ENCODE results near the gene ATP6AP1.

The ATP6AP1 gene

DNA sequence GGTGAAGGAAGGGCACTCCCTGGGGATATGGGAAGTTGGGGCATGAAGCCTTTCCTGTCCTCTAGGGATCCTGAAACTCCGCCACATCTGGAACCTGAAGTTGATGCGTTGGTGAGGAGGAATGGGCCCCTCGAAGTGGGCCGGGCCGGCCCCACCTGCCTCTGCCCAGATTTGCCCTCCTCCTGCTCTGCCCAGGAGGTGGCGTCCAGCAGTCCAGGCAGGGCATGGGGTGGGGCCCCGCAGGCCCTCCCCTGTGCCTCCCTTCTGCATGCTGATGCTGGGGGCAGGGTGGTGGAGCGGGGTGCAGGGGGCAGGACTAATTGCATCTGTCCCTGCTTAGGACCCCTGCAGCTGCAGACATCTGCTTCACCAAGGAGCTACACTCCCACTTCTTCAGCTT is 15.3 kb upstream of the ATP6AP1 start:
- Histone ChIP-seq H3K9ac (ENCODE audit: low read length) (no peak overlapping the region), H3K27ac (ENCODE audit: low read depth, low read length) (no peak overlapping the region), H3K4me3 (ENCODE audit: low read depth, low read length) (no peak overlapping the region), H3K27me3 (ENCODE audit: control insufficient read depth, insufficient read depth, low read length) (no peaks in the 10 kb centered on the region), H3K4me1 (ENCODE audit: control insufficient read depth, insufficient read depth, low read length) (peaks cover 13% of the 10 kb centered on the region), H3K36me3 (ENCODE audit: control insufficient read depth, insufficient read depth, low read length) (peaks cover 16% of the 10 kb centered on the region; the same call in 1 of the 2 replicates), H3K9me3 (ENCODE audit: control insufficient read depth, insufficient read depth, low read depth, low read length) (peaks cover 11% of the 10 kb centered on the region; the same call in 1 of the 2 replicates)

DNA sequence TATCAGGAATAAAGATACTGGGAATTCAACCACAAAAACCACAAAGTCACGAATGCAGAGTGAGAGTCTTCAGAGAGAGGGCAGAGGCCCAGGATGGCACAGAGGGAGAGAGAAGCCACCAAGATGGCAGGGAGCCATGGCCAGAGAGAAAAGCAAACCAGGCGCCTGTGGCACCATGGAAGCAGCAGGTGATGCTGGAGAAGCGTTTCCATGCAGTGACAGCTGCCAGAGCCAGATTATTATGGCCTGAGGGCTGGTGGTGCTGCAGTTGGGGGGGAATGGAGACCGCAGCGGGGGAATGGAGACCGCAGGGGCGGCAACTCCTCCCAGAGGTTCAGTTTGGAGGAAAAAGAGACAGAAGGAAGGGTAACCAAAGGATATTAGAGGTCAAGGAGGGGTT is 11.3 kb upstream of the ATP6AP1 start:
- peaks cover 28% of the 10 kb centered on the region; the same call in 1 of the 2 replicates for H3K36me3 ChIP-seq (ENCODE audit: control insufficient read depth, insufficient read depth, low read length)
- H3K9me3 ChIP-seq (ENCODE audit: control insufficient read depth, insufficient read depth, low read depth, low read length) = peaks cover 16% of the 10 kb centered on the region; the same call in 1 of the 2 replicates
- H3K27ac ChIP-seq (ENCODE audit: low read depth, low read length) = no peak overlapping the region
- no peak overlapping the region for H3K4me3 ChIP-seq (ENCODE audit: low read depth, low read length)
- no peaks in the 10 kb centered on the region for H3K4me1 ChIP-seq (ENCODE audit: control insufficient read depth, insufficient read depth, low read length)
- H3K9ac ChIP-seq (ENCODE audit: low read length) = no peak overlapping the region
- no peaks in the 10 kb centered on the region for H3K27me3 ChIP-seq (ENCODE audit: control insufficient read depth, insufficient read depth, low read length)

DNA sequence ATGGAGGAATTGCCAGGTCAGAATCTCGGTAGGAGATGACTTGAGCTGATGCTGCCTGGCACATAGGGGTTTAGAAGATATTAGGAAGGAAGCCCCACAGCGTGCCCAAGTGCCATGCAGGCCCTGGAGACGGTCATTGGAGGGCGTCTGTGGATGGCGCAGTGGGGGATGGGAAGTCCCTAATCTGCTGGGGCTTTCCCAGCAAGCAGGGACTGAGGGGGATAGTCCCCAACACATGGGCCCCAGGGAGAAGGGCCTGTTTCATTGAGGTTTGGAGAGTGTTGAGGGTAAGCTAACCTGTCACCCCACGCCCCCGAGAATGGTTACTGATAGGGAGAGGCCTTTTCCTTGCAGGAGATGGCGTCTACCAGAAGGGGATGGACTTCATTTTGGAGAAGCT is 9.3 kb upstream of the ATP6AP1 start:
- no peak overlapping the region for H3K9ac ChIP-seq (ENCODE audit: low read length)
- no peaks in the 10 kb centered on the region for H3K4me1 ChIP-seq (ENCODE audit: control insufficient read depth, insufficient read depth, low read length)
- no peaks in the 10 kb centered on the region for H3K27me3 ChIP-seq (ENCODE audit: control insufficient read depth, insufficient read depth, low read length)
- H3K27ac ChIP-seq (ENCODE audit: low read depth, low read length) = no peak overlapping the region
- peaks cover 16% of the 10 kb centered on the region; the same call in 1 of the 2 replicates for H3K36me3 ChIP-seq (ENCODE audit: control insufficient read depth, insufficient read depth, low read length)
- H3K4me3 ChIP-seq (ENCODE audit: low read depth, low read length) = no peak overlapping the region
- H3K9me3 ChIP-seq (ENCODE audit: control insufficient read depth, insufficient read depth, low read depth, low read length) = peaks cover 8% of the 10 kb centered on the region; the same call in 1 of the 2 replicates

DNA sequence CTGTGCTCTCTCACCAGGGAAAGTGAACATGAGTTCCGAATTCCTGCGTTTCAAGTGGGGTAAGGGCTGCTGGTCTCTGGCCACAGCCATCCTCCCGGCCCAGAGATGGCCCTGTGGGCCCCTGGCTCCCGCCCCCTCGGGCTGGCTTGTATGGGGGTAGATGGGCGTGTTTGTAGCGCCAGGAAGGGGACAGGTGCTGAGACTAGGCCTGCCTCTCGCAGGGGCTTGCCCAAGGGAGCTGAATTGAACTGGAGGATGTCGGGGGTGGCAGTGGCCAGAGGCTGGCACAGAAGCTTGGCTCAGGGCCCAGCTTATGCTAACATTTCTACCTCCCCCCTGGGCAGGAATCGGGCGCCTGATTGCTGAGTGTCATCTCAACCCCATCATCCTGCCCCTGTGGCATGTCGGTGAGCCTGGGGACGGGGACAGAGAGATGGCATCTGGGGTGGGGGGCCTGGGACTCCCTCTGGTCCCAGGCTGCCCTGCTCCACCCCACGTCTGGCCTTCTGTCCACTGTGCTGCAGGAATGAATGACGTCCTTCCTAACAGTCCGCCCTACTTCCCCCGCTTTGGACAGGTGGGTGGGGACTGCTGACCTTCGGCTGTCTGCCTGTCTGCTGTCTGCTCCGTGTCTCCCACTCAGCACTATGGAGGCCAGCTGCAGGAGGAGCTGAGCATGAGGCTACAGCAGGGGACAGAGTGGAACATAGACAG is 8.6 kb upstream of the ATP6AP1 start:
- Histone ChIP-seq H3K36me3 (ENCODE audit: control insufficient read depth, insufficient read depth, low read length) (peaks cover 16% of the 10 kb centered on the region; the same call in 1 of the 2 replicates), H3K4me3 (ENCODE audit: low read depth, low read length) (no peak overlapping the region), H3K9me3 (ENCODE audit: control insufficient read depth, insufficient read depth, low read depth, low read length) (peaks cover 8% of the 10 kb centered on the region; the same call in 1 of the 2 replicates), H3K27me3 (ENCODE audit: control insufficient read depth, insufficient read depth, low read length) (no peaks in the 10 kb centered on the region), H3K4me1 (ENCODE audit: control insufficient read depth, insufficient read depth, low read length) (no peaks in the 10 kb centered on the region), H3K27ac (ENCODE audit: low read depth, low read length) (no peak overlapping the region), H3K9ac (ENCODE audit: low read length) (no peak overlapping the region)

DNA sequence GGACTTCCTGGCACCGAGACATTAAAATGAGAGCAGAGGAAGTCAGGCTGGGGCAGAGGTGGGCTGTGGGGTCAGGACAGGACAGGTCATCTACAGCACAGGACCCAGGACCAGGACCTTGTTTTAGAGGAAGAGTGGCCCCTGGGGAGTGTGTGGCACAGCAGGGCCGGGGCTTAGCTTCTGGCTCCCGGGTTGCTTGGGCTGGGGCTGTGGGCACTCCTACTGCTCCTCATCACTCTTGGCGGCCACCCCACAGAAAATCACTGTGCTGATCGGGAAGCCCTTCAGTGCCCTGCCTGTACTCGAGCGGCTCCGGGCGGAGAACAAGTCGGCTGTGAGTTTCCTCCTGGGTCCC is 8.1 kb upstream of the ATP6AP1 start:
- Histone ChIP-seq H3K4me3 (ENCODE audit: low read depth, low read length) (no peak overlapping the region), H3K9me3 (ENCODE audit: control insufficient read depth, insufficient read depth, low read depth, low read length) (peaks cover 8% of the 10 kb centered on the region; the same call in 1 of the 2 replicates), H3K4me1 (ENCODE audit: control insufficient read depth, insufficient read depth, low read length) (no peaks in the 10 kb centered on the region), H3K36me3 (ENCODE audit: control insufficient read depth, insufficient read depth, low read length) (peaks cover 13% of the 10 kb centered on the region; the same call in 1 of the 2 replicates), H3K27ac (ENCODE audit: low read depth, low read length) (no peak overlapping the region), H3K9ac (ENCODE audit: low read length) (no peak overlapping the region), H3K27me3 (ENCODE audit: control insufficient read depth, insufficient read depth, low read length) (no peaks in the 10 kb centered on the region)

DNA sequence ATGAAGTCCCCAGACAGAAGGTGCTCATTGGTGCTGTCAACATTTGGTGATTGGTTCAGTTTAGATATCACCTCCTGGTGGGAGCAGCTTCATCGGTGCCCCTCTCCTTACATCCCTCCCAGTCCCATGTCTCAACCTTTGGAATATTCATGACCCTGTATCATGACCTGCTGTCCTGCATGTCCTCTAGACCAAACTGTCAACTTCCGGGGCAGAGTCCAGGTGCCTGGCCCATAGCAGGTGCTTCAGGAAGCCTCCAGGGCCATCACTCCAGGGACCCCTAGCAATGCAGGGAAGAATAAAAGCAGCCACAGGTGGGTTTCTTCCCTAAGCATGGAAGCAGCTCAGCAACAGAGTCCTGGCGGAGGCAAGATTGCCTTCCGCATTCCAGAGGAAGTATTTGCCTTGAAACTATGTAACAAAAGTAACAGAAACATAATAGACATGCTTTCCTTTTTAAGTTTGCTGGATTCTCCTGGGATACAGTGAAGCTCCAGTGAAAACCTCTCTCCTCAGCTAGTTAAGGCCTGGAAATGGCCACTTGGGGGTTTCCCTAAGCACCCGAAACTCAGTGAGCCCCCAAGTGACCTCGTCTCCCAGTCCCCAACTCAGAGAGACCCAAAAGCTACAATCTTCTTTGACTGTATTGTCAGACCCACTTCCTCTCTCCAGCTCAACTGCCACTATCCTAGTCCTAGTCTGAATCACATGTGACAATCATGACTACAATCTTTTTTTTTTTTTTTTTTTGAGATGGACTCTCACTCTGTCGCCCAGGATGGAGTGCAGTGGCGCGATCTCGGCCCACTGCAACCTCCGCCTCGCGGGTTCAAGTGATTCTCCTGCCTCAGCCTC is 1.3 kb upstream of the ATP6AP1 start:
- no peaks in the 10 kb centered on the region for H3K27me3 ChIP-seq (ENCODE audit: control insufficient read depth, insufficient read depth, low read length)
- H3K4me3 ChIP-seq (ENCODE audit: low read depth, low read length) = no peak overlapping the region
- H3K9ac ChIP-seq (ENCODE audit: low read length) = no peak overlapping the region
- peaks cover 16% of the 10 kb centered on the region; the same call in 1 of the 2 replicates for H3K9me3 ChIP-seq (ENCODE audit: control insufficient read depth, insufficient read depth, low read depth, low read length)
- H3K36me3 ChIP-seq (ENCODE audit: control insufficient read depth, insufficient read depth, low read length) = peaks cover 7% of the 10 kb centered on the region; the same call in 1 of the 2 replicates
- H3K4me1 ChIP-seq (ENCODE audit: control insufficient read depth, insufficient read depth, low read length) = peaks cover 10% of the 10 kb centered on the region; the same call in 1 of the 2 replicates
- H3K27ac ChIP-seq (ENCODE audit: low read depth, low read length) = no peak overlapping the region

DNA sequence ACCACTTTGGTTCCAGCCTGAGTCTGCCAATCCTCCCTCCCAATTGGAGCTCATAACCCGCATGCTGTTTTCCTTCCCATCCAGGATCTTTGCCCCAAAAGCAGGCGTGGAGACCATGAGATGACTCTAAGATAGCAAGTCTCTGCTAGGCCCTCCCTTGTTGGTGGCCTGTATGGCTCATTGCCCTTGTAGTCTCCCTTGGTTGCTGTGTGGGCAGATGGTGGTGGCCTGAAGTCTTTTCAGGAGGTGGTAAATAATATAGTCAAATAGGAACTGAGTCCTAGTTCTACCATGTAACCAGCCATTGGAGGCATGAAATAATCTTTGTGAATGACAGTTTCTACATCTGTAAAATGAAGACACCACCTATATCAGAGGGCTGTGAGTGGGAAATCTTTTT is 1.2 kb downstream of the ATP6AP1 start:
- H3K4me3 ChIP-seq (ENCODE audit: low read depth, low read length) = peak overlapping the region; percentile 80; the same call in 1 of the 2 replicates
- peaks cover 29% of the 10 kb centered on the region for H3K36me3 ChIP-seq (ENCODE audit: control insufficient read depth, insufficient read depth, low read length)
- no peaks in the 10 kb centered on the region for H3K27me3 ChIP-seq (ENCODE audit: control insufficient read depth, insufficient read depth, low read length)
- H3K9ac ChIP-seq (ENCODE audit: low read length) = no peak overlapping the region
- H3K4me1 ChIP-seq (ENCODE audit: control insufficient read depth, insufficient read depth, low read length) = peaks cover 15% of the 10 kb centered on the region; the same call in 1 of the 2 replicates
- peaks cover 27% of the 10 kb centered on the region; the same call in 1 of the 2 replicates for H3K9me3 ChIP-seq (ENCODE audit: control insufficient read depth, insufficient read depth, low read depth, low read length)
- H3K27ac ChIP-seq (ENCODE audit: low read depth, low read length) = no peak overlapping the region

DNA sequence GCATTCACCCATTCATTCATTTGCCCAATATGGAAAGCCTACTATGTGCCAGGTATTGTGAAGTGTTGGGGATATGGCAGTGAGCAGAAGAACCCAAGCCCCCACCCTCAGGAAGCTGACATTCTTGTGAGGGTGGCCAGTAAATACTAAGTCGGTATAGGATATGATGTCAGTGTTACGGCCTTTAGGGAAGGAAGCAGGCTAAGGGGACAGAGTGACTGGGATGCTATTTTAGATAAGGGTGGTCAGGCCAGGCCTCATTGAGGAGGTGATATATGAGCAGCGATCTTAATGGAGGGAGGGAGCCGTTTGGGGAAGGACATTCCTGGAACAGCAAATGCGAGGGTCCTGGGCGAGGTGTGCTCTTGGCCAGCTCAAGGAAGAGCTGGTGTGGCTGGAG is 2.0 kb downstream of the ATP6AP1 start:
- no peak overlapping the region for H3K27ac ChIP-seq (ENCODE audit: low read depth, low read length)
- peaks cover 30% of the 10 kb centered on the region; the same call in 1 of the 2 replicates for H3K9me3 ChIP-seq (ENCODE audit: control insufficient read depth, insufficient read depth, low read depth, low read length)
- peaks cover 15% of the 10 kb centered on the region; the same call in 1 of the 2 replicates for H3K4me1 ChIP-seq (ENCODE audit: control insufficient read depth, insufficient read depth, low read length)
- H3K27me3 ChIP-seq (ENCODE audit: control insufficient read depth, insufficient read depth, low read length) = no peaks in the 10 kb centered on the region
- H3K9ac ChIP-seq (ENCODE audit: low read length) = no peak overlapping the region
- H3K4me3 ChIP-seq (ENCODE audit: low read depth, low read length) = no peak overlapping the region
- H3K36me3 ChIP-seq (ENCODE audit: control insufficient read depth, insufficient read depth, low read length) = peaks cover 31% of the 10 kb centered on the region

DNA sequence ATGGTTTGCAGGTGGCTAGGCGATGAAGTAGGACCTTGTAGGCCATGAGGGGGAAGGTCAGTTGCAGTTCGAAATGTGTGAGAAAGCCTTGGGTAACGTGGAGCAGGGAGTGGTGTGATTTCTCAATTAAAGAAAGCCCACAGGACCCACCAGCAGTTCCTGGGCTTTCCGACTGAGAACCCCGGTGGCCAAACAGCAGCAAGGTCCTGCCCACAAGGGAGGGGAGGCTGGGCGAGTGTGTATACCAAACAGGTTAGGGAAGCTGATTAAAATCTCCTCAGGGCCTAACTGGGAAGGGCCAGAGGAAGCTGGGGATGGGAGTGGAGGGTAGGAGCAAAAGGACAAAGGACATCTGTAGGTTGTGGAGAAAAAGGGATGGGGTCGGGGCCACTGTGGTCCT is 2.4 kb downstream of the ATP6AP1 start:
- no peak overlapping the region for H3K4me3 ChIP-seq (ENCODE audit: low read depth, low read length)
- peaks cover 30% of the 10 kb centered on the region; the same call in 1 of the 2 replicates for H3K9me3 ChIP-seq (ENCODE audit: control insufficient read depth, insufficient read depth, low read depth, low read length)
- no peak overlapping the region for H3K27ac ChIP-seq (ENCODE audit: low read depth, low read length)
- peaks cover 31% of the 10 kb centered on the region for H3K36me3 ChIP-seq (ENCODE audit: control insufficient read depth, insufficient read depth, low read length)
- no peak overlapping the region for H3K9ac ChIP-seq (ENCODE audit: low read length)
- no peaks in the 10 kb centered on the region for H3K27me3 ChIP-seq (ENCODE audit: control insufficient read depth, insufficient read depth, low read length)
- H3K4me1 ChIP-seq (ENCODE audit: control insufficient read depth, insufficient read depth, low read length) = peaks cover 15% of the 10 kb centered on the region; the same call in 1 of the 2 replicates

DNA sequence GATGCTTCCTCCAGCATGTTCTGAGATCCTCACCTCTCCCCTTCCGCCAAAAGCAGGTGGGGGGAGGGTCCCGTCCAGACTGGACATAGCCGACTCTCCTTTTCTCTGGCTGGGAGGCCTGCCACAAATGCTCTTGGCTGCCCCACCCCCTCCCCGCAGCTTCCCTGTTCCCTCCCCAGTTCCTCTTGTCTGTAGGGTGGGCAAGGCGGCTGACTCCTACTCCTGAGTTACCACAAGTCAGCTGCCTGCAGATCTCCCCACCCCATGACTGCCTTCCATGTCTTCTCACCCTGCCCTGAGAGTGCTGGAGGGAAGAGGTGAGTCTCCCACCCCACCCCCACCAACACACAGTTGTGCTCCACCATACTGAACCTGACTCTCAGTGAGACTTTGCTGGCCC is 2.9 kb downstream of the ATP6AP1 start:
- no peak overlapping the region for H3K9ac ChIP-seq (ENCODE audit: low read length)
- peaks cover 31% of the 10 kb centered on the region for H3K36me3 ChIP-seq (ENCODE audit: control insufficient read depth, insufficient read depth, low read length)
- no peak overlapping the region for H3K27ac ChIP-seq (ENCODE audit: low read depth, low read length)
- H3K27me3 ChIP-seq (ENCODE audit: control insufficient read depth, insufficient read depth, low read length) = no peaks in the 10 kb centered on the region
- peaks cover 30% of the 10 kb centered on the region; the same call in 1 of the 2 replicates for H3K9me3 ChIP-seq (ENCODE audit: control insufficient read depth, insufficient read depth, low read depth, low read length)
- H3K4me3 ChIP-seq (ENCODE audit: low read depth, low read length) = no peak overlapping the region
- peaks cover 19% of the 10 kb centered on the region; the same call in 1 of the 2 replicates for H3K4me1 ChIP-seq (ENCODE audit: control insufficient read depth, insufficient read depth, low read length)

All from HUES6 (cell line).